Raji (cell line): ENCODE results near the gene AQP5.

ENCODE experiments used
- POLR2A ChIP-seq: IDR thresholded peaks from 2 replicates; pipeline ENCODE4 v1.6.1; 2011; ENCODE audit warnings: low read depth, low read length, control low read depth; ENCODE audit not compliant: insufficient read depth

AQP5 gene

GRCh38 chr12:50003595-50003994 is 41.9 kb downstream of the AQP5 start:
- TF ChIP-seq POLR2A, result no peak

GRCh38 chr12:50004696-50005095 is 43.0 kb downstream of the AQP5 start:
- TF ChIP-seq POLR2A, result no peak

- TF ChIP-seq POLR2A, result no peak
These were observed 43.5 kb downstream of the AQP5 start for GRCh38 chr12:50005175-50005574.

- TF ChIP-seq POLR2A, result no peak
These were observed 44.6 kb downstream of the AQP5 start for GRCh38 chr12:50006280-50006679.

- no peak for TF ChIP-seq POLR2A
These were observed 45.2 kb downstream of the AQP5 start for GRCh38 chr12:50006754-50007442.

- no peak for TF ChIP-seq POLR2A
These were observed 51.9 kb downstream of the AQP5 start for GRCh38 chr12:50013361-50014147.

GRCh38 chr12:50014342-50014741 is 52.7 kb downstream of the AQP5 start:
- no peak for TF ChIP-seq POLR2A
